Fibroblast of villous mesenchyme (primary cell): ENCODE data around the gene SURF4. TPM values are rescaled to one million over a fixed set of nuclear protein-coding genes. Genes with fewer than 3 reads are reported as not detected.

ENCODE experiments used
- DNase-seq: peaks from one replicate; pipeline ENCODE4 v3.0.0-alpha.2; 2010; ENCODE audit warnings: low read depth
- H3K4me3 ChIP-seq: 2 replicates; pipeline ENCODE4 v1.5.1; 2011; ENCODE audit warnings: low read depth, mild to moderate bottlenecking, low read length
- CTCF ChIP-seq: IDR thresholded peaks from 2 replicates; pipeline ENCODE4 v1.5.1; 2012; ENCODE audit warnings: low read depth, mild to moderate bottlenecking, low read length; ENCODE audit not compliant: insufficient read depth
- total RNA-seq: library from RNA; depleted of rRNA; stranded (reverse); fragments of >200 nt; gene quantifications from 2 replicates; pipeline ENCODE4 v1.2.3, GENCODE V29; 2012

SURF4 gene
- total RNA-seq, 1 donor: 513 TPM

- TF ChIP-seq CTCF: no peak
- DNase-seq: no peak
- H3K4me3 ChIP-seq: no peak overlapping the region
Measured at GRCh38 chr9:133345596-133345995, 30.3 kb downstream of the SURF4 start.

GRCh38 chr9:133344979-133345378 is 30.9 kb downstream of the SURF4 start:
- TF ChIP-seq CTCF: no peak
- H3K4me3 ChIP-seq: no peak overlapping the region
- DNase-seq: no peak

- H3K4me3 ChIP-seq: no peak overlapping the region
- no peak for DNase-seq
- TF ChIP-seq CTCF: no peak
Measured at GRCh38 chr9:133344071-133344470, 31.8 kb downstream of the SURF4 start.

GRCh38 chr9:133342570-133342969 is 33.3 kb downstream of the SURF4 start:
- TF ChIP-seq CTCF: no peak
- no peak for DNase-seq
- no peak overlapping the region for H3K4me3 ChIP-seq

GRCh38 chr9:133342069-133342406 is 33.8 kb downstream of the SURF4 start:
- peak; percentile 30 for TF ChIP-seq CTCF
- DNase-seq: no peak
- no peak overlapping the region for H3K4me3 ChIP-seq

GRCh38 chr9:133341369-133342068 is 34.3 kb downstream of the SURF4 start:
- no peak for DNase-seq
- TF ChIP-seq CTCF: no peak
- H3K4me3 ChIP-seq: no peak overlapping the region

- no peak overlapping the region for H3K4me3 ChIP-seq
- TF ChIP-seq CTCF: no peak
- no peak for DNase-seq
Measured at GRCh38 chr9:133340916-133341315, 34.9 kb downstream of the SURF4 start.
